ENCODE measurements around the gene GPR142.
"Not testable (repeated sequence)": the region's sequence is repeated elsewhere in the genome, so short reads cannot be mapped to it uniquely, and the experiment has no call there.

GPR142 gene

GRCh38 chr17:74394275-74394950 is 27.1 kb downstream of the GPR142 start:
- DNase-seq (ENCODE audit: low read depth): no peak

- DNase-seq (ENCODE audit: low read depth): no peak
Measured at GRCh38 chr17:74394977-74395376, 27.7 kb downstream of the GPR142 start.

DNA sequence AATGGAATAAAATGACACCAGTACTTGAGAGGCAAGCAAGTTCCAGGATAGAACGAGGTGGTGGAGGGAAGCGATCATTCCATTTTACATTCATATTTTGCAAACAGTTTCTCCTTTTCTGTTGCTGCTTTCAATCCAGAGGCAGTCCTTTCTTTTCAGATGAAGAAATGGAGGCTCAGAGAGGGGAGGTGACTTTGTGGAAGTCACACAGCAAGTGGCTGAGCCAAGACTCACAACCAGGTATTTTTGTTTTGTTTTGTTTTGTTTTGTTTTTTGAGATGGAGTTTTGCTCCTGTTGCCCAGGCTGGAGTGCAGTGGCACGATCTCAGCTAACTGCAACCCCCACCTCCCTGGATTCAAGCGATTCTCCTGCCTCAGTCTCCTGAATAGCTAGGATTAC is 29.3 kb downstream of the GPR142 start:
- no peak for DNase-seq (ENCODE audit: low read depth)

- no peak for DNase-seq (ENCODE audit: low read depth)
Measured at GRCh38 chr17:74402048-74402447, 34.7 kb downstream of the GPR142 start.

DNA sequence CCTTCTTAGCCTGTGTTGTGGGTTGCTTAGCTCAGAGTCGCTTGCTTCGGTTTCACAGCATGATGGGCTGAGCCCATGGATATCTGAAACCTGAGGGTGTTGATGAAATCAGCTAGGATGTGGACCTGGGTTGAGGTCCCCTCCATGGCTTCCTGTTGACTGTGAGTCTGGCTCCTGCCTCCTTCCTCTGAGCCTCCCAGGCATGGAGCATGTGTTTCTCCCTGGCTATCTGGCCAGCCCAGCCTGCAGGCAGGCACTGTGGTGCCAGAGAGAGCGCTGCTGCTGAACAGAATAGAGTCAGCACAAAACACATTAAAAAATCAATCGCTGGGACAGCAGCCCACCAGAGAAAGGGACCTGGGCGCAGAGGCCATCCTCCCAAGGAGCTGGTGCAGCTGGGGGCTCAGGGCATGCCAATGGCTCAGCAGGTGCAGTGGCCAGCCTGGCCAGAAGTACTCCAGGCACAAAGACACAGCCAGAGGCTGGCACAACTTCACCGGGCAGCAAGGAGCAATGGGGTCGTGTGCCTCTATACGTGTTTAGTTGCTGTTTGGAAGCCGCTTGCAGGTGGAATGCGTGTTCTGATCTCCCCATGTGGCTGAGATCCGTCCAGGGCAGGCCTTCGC is 36.3 kb downstream of the GPR142 start:
- no peak for DNase-seq (ENCODE audit: low read depth)

DNA sequence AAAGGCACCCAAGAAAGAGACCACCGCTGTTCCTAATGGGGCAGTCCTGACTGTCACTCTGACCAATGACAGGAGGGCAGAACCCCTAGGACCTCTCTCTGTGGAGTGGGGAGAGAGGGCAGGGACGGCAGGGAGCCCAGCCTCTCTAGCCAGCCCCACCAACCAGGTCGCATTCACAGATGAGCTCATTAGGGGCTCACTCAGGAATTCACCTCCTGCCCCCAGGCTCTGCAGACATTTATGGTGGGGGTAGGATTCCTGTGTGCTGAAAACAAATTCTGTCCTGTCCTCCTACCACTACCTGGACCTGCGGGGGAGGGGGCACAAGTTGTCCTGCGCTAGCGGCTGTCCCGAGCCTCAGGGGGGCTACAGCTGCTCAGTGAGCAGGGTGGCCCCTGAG is 36.9 kb downstream of the GPR142 start:
- no peak for DNase-seq (ENCODE audit: low read depth)

DNA sequence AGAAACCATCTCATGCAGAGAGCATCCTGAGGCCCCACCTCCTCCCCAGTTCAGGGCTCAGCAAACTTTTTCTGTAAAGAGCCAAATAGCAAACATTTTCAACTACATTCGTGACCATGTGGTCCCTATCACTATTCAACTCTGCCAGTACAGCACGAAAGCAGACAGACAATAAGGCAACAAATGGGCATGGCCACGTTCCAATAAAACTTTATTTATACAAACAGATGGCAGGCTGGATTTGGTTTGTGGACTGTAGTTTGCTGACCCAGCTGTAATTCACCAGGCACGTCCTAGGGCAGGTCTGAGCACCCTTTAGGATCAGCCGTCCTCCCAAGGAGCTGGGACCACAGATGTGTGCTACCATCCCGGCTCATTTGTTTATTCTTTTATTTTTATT is 37.5 kb downstream of the GPR142 start:
- no peak for DNase-seq (ENCODE audit: low read depth)

DNA sequence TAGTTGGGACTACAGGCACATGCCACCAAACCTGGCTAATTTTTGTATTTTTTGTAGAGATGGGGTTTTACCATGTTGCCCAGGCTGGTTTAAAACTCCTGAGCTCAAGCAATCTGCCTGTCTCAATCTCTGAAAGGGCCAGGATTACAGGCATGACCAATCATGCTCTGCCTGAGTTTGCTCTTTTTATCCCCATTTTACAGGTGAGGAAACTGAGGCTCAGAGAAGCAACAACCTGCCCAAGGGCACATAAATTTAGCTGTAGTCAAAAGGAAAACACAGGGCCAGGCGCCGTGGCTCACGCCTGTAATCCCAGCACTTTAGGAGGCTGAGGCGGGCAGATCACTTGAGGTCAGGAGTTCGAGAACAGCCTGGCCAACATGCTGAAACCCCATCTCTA is 38.0 kb downstream of the GPR142 start:
- DNase-seq (ENCODE audit: low read depth): not testable (repeated sequence)

GRCh38 chr17:74407384-74407783 is 40.1 kb downstream of the GPR142 start:
- DNase-seq (ENCODE audit: low read depth): no peak

- no peak for DNase-seq (ENCODE audit: low read depth)
Measured at GRCh38 chr17:74408262-74408661, 41.0 kb downstream of the GPR142 start.

DNA sequence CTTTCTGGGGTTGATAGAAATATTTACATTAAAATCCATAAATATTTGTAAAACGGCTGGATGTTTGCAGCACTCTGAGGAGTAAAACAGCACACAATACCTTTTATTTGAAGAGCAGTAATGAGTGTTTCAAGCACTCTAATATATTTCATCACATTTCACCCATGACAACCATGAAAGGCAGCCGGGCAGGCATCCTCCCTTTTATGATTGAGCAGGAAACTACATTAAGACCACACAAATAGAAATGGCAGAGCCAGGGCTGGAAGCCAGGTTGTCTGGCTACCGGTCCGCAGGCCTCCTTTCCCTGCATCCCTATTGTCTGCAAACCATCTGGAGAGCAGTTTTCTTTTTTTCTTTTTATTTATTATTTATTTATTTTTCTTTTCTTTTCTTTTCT is 41.5 kb downstream of the GPR142 start:
- DNase-seq (ENCODE audit: low read depth): no peak

GRCh38 chr17:74410001-74410443 is 42.7 kb downstream of the GPR142 start:
- no peak for DNase-seq (ENCODE audit: low read depth)

GRCh38 chr17:74412581-74412980 is 45.3 kb downstream of the GPR142 start:
- DNase-seq (ENCODE audit: low read depth): no peak

GRCh38 chr17:74413491-74413890 is 46.2 kb downstream of the GPR142 start:
- no peak for DNase-seq (ENCODE audit: low read depth)

GRCh38 chr17:74414510-74414909 is 47.2 kb downstream of the GPR142 start:
- no peak for DNase-seq (ENCODE audit: low read depth)

GRCh38 chr17:74415608-74416396 is 48.5 kb downstream of the GPR142 start:
- no peak for DNase-seq (ENCODE audit: low read depth)

GRCh38 chr17:74417178-74418045 is 50.1 kb downstream of the GPR142 start:
- peak; percentile 47 for DNase-seq (ENCODE audit: low read depth)

DNA sequence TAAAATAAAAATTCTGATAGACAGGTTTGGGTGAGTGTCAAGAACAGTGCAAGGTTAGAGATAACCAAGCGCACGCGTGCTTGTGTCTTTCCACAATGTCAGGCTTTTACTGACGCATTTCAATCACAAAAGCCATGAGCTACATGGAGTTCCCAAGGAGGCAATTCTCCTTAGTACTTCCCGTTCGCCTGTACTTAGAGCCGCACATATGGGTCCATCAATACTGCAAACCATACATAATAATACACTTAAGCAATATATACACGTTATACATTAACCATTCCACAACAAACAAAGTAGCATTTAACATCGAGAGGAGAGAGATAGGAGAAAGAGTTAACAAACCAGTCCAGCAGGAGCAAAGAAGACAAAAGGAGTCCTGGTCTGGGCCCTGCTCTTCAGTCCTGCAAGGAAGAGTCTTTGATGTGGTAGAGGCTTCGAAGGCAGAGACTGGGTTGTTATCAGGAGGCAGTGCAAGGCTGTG is 52.7 kb downstream of the GPR142 start:
- no peak for DNase-seq (ENCODE audit: low read depth)

All from stromal cell of bone marrow (primary cell).